GM21619 (cell line): ENCODE measurements around the gene ATP6V1F.

ENCODE experiments used
- ATAC-seq: cut with Tn5 transposase; IDR thresholded peaks from one replicate; pipeline ENCODE4 v1.9.1; 2021; ENCODE audit not compliant: unreplicated experiment

The ATP6V1F gene

GRCh38 chr7:128835231-128835751 is 27.4 kb upstream of the ATP6V1F start:
- no peak for ATAC-seq

GRCh38 chr7:128835790-128836641 is 26.6 kb upstream of the ATP6V1F start:
- ATAC-seq = no peak

- no peak for ATAC-seq
These were observed 25.8 kb upstream of the ATP6V1F start for GRCh38 chr7:128836729-128837348.

- ATAC-seq = no peak
These were observed 25.1 kb upstream of the ATP6V1F start for GRCh38 chr7:128837521-128837921.

DNA sequence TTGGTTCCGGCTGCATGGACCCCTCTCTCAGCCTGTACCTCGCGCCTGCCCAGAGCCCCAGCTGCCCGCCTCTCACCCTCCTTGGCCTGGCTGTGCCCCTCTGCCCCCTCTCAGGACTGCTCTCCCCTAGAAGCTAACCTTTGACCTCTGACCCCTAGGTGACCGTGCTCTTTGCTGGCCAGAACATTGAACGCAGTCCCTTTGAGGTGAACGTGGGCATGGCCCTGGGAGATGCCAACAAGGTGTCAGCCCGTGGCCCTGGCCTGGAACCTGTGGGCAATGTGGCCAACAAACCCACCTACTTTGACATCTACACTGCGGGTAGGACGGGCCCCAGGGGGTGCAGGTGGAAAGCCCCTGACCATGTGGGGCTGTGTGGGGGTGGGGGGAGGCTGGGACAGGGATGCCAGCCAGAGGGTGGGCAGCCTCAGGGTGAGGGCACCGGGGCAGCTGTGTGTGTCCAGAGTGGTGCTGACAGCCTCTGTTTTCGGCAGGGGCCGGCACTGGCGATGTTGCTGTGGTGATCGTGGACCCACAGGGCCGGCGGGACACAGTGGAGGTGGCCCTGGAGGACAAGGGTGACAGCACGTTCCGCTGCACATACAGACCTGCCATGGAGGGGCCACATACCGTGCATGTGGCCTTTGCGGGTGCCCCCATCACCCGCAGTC is 24.4 kb upstream of the ATP6V1F start:
- ATAC-seq = no peak

GRCh38 chr7:128838981-128839731 is 23.5 kb upstream of the ATP6V1F start:
- no peak for ATAC-seq

GRCh38 chr7:128839751-128840177 is 22.9 kb upstream of the ATP6V1F start:
- no peak for ATAC-seq

- no peak for ATAC-seq
These were observed 22.1 kb upstream of the ATP6V1F start for GRCh38 chr7:128840326-128841170.

DNA sequence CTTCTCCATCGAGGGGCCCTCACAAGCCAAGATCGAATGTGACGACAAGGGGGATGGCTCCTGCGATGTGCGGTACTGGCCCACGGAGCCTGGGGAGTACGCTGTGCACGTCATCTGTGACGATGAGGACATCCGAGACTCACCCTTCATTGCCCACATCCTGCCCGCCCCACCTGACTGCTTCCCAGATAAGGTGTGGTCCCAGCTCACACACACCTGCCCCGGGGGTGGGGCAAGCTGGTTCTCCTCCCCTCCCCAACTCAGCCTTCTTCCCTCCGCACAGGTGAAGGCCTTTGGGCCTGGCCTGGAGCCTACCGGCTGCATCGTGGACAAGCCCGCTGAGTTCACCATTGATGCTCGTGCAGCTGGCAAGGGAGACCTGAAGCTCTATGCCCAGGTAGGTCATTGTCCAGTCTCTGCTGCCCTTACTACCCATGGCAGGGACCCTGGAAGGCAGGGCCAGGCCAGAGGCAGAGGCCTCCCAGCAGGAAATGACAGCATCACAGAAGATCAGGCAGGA is 21.4 kb upstream of the ATP6V1F start:
- ATAC-seq = no peak

- no peak for ATAC-seq
These were observed 20.6 kb upstream of the ATP6V1F start for GRCh38 chr7:128841921-128842673.

- ATAC-seq = no peak
These were observed 19.7 kb upstream of the ATP6V1F start for GRCh38 chr7:128842674-128843641.

DNA sequence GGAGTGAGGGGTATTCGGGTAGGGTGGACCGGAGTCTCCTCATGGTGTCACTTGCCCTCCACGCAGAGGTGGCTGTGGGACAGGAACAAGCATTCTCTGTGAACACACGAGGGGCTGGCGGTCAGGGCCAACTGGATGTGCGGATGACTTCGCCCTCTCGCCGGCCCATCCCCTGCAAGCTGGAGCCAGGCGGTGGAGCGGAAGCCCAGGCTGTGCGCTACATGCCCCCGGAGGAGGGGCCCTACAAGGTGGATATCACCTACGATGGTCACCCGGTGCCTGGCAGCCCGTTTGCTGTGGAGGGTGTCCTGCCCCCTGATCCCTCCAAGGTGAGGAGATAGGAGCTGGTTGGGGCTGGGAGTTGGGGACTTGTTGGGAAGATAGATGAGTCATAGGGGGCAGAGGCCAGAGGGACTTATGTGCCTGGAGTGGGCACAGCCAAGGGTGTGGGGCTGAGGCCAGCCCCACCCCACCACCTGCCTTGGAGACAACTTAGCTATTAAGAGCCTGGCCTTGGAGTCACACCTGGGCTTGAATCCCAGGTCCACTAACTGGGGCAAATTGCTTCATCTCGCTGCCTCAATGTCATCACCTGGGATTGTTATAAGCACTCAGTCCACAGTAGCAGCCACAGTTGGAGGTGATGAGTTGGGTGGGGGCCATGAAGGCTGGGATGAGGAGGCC is 18.6 kb upstream of the ATP6V1F start:
- no peak for ATAC-seq

GRCh38 chr7:128844777-128845311 is 17.8 kb upstream of the ATP6V1F start:
- ATAC-seq = no peak

DNA sequence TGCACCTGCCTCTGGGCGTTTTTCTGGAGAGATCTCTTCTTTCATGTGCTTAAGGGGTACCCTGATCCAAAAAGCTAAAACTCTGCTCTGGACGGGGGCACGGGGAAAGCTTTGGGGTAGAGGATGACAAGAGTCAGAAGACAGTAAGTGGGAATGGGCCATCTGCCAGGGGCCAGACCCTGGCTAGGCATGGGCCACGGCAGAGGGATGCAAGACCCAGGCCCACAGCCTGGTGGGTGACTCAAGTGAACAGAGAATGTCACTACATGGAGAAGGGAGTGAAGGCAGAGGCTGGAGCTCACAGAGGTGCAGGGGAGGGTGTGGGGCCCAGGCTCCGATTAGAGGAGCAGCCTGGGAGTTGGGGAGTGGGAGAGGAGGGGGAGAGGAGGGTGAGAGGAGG is 17.2 kb upstream of the ATP6V1F start:
- no peak for ATAC-seq

GRCh38 chr7:128845987-128846386 is 16.7 kb upstream of the ATP6V1F start:
- no peak for ATAC-seq

- no peak for ATAC-seq
These were observed 15.7 kb upstream of the ATP6V1F start for GRCh38 chr7:128846781-128847444.
